ENCODE results near the gene COL9A3.

COL9A3 gene

DNA sequence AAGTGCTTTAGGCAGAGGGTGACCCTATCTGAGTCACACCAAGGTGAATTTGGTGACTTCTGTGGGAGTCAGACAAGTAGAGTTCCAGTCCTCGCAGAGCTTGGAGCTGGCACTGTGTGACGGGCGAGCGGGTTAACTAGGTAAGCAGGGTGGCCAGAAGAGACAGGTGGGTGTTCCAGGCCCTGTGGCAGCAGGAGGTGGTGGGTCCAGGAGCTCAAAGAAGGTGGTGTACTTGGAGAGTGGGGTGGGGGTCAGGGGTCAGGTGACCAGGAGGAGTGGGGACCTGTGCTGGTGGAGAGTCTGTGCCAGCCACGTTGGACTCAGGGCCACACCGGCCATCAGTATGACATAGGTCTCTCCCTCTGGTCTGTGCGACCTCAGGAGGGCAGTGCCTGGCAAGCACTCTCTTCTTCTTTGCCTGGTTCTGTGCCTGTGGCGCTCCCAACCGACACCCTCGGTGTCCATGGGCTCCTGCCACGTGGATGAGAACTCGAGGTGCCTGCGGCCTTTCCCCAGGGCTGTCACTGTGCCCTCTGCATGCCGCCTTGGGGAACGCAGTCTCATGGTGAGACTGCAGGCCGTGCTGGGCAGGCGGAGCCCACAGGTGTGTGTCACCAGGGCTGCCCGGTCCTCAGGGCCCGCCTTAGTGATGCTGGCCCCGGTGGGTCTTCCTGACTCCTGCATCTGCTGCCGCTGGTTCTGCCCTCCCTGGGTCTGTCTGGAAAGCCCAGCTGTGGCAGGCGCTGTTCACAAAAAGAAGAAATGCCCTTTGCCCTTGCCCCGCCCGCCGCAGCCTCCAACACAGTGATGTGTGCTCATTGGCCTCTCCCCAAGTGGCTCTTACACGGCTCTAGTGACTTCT lies 18.9 kb upstream of the COL9A3 start:
- no peak for DNase-seq

DNA sequence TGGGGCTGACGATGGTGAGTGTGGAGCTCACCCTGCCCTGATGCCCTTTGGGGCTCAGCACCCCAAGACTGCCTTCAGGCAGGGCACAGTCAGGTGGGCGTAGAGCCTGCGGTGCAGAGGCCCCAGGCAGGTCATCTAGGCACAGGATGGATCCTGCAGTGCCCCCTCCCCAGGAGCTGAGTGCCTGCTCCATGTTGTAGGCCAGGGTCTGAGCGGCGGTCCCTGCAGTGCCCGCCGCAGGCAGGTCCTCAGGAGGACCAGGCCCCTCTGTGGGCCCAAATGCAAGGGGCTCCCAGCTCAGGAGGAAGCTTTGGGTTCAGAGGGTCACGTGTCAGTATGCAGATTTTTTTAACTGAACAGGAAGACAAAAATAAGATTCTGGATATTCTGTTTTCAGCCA lies 17.8 kb upstream of the COL9A3 start:
- no peak for DNase-seq

DNA sequence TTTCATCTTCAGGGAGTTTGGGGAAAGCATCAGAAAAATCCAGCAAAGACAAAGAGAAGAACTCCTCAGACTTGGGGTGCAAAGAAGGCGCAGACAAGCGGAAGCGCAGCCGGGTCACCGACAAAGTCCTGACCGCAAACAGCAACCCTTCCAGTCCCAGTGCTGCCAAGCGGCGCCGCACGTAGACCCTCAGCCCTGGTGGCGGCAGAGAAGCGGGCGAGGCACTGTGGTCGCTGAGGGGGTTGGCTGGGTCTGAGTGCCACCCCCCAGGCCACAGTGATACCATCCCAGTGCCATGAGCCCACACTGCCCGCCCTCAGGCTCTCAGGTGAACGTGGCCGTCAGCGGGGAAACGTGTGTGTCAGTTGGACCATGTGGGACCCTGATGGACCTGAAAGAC lies 17.4 kb upstream of the COL9A3 start:
- DNase-seq: no peak

DNA sequence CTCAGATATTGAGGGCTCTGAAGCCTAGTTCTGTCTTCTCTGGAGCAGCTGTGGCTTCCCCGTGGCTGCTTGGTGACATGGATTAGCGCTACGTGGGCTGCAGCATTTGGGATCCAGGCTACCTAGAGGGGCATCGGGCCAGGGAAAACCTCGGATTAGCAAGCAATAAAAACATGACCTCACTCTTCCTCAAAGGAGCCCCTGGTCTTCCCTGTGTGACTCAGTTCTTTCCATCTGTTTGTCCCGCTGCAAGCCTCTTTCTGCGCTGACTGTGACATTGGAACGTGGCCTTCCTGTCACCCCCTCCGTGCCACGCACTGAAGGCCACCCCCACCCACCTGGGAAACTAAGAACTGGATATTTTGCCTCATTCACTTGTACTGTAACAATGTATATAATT lies 17.0 kb upstream of the COL9A3 start:
- no peak for DNase-seq

DNA sequence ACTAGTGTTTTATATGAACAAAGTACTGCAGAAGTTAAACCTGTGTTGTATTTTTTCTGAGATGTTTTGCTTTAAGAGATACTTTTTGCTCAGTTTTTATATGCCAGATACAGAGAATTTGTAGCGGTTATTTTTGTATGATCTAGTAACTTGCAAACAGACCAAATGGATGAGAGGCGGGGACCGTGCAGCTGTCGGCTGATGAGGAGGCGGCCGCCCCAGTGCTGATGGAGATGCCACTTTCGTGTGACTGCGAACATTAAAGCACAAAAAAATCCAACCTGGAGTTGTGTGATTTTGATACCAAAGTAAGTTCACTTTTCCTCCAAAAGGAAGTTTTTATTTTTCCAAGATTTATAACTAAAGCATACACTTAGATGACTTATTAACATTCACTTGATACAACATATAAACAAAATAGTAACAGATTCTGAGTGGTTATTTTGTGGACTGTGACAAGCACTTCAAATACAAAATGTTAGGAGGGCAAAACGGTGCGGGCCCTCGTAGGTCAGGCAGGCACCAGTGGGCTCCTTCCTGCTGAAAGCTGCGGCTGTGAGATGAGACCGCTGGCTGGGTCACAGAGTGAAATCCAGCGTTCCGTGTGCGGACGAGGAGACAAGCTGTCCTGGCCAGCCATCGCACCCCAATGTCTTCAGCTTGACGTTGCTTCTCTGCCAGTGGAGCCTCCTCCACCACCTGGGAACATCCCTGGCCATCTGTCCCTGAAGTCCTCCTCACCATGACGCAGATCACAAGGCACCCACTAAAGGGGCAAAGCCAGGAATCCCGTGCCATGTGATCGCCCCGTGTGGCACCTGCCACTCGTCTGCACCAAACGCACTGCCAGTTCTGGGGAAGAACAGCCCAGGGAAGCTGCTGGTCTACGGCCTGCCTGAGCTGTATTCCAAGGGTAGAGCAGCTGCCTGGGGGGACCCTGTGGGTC lies 16.3 kb upstream of the COL9A3 start:
- no peak for DNase-seq

DNA sequence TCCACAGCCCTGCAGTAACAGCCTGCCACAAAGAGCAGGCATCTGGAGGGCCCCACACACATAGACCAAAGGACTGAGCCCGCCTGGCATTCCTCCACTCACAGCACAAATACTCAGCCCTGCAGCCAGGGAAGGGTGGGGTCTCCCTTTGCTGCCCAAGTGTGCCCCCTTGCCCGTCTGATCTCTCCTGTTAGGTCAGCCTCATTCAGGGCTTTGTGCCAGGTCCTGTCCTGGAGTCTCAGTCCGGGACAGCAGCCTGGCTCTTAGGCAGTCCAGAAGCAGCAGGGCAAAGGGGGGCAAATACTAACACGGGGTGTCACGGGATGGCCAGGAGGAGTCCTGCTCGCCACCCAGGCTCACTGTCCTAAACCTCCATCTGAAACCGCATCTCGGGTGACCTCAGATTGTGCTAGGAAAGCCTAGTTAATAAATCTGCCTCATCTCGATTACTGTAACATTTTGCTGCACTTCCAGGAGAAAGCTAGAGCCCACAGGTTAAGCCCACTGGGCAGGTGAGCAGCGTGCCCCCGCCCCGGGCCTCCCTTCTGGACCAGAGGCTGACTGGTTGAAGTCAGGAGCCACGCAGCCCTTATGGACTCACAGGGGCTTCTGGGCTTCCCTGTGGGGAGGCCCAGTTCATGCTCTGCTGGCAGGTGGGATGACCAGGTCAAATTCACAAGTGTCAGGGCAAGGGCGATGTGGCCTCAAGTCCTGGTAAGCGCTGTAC lies 15.4 kb upstream of the COL9A3 start:
- no peak for DNase-seq

DNA sequence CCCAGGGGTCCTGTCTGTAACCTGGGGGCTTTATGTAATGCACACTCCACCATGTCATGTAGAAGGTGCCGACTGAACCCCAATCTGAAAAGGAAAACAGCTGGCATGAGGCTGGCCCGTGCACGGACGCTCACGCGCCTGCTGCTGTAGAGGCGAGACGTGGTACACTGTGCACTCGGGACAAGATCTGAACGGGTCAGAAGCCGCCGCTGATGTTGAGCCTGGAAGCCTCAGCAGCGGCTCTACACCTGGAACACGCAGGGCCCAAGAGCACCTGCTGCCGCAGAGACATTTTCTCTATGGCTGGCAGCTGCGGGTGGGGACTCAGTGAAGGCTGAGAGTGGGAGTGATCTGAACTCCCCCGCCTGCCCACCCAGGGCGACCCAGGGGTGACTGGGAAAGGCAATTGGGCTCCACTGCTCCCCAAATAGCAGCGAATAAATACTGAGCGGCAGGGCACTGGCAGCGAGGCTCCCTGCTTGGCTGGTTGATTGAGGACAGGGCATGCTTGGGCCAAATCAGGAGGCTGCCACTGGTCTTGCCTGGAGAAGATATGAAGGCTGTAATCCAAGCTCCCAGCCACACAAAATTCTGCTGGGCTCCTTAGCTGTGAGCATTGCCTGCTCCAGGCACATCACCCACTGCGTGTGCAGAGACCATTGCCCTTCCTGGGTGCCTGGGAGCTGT lies 14.7 kb upstream of the COL9A3 start:
- peak in 1 of 2 experiments; percentile 9 for DNase-seq

DNA sequence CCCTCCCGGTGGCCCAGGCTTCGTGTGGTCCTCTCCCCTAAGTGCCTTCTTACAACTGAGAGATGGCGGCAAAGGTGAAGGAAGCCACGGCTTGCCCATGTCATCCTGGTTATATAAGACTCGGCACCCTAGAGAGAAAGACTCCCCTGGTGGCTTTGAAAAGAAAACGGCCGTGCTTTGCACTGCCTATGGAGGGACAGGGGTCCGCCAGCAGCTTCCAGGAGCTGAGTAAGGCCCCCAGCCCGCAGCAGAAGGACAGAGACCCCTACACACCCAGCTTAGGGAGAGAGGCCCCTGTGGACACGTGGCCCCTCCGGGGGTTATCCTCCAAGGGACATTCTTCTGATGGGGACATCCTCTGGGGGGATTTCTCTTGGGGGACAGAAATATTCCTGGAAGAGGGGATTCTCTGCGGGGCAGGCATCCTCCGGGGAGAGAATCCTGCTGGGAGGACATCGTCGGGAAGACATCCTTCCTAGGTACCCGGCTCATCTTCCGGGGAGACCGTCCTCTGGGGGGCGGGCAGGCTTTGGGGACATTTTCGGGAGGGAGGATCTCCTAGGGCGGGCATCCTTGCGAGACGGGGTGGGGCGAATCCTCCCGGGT lies 12.7 kb upstream of the COL9A3 start:
- DNase-seq: no peak

DNA sequence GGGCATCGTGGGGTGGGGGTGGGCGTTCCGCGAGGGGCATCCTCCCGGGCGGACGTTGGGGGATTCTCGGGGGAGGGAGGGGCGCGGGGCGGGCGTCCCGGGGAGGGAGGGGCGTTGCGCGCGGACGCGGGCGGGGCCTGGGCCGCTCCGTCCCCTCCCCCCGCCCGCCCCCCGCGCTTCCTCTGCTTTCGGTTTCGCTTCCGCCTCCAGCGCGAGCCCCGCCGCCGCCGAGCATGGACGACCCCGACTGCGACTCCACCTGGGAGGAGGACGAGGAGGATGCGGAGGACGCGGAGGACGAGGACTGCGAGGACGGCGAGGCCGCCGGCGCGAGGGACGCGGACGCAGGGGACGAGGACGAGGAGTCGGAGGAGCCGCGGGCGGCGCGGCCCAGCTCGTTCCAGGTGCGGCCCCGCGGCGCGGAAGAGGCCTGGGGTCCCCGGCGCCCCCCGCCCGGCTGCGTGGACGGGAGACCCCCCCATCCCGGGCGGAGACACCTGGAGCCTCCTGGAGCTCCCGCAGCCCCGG lies 12.2 kb upstream of the COL9A3 start, which contains the start of gene OGFR:
OGFR (plus strand) TSS at position 209 of the 528 bp plus-strand sequence; CDS start at position 234, 25 bp downstream.
- DNase-seq: no peak

DNA sequence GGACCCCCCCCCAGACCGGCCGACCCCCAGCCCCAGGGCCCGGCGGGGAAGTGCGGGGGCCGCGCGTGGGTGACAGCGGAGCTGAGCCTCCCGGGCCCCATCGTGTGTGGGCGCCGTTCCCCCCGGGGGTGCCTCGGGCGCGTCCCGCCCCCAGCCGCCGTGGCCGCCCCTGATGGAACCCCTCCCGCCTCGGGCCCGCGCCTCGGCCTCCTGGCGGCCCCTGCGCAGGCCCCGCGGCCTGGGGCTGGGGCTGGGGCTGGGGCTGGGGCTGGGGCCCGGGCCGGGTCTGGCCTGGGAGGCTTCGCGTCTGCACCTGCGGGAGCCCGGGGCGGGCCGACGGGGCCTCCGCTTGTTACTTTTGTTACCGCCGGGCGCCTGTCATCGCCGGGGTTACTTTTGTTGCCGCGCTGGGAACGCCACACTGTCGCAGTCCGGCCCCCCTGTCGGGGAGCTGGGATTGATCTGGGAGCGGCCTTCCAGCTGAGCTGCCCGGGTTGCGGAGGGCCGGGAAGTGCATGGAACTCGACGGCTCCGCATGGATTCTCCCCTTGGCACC lies 11.6 kb upstream of the COL9A3 start:
- DNase-seq: no peak

DNA sequence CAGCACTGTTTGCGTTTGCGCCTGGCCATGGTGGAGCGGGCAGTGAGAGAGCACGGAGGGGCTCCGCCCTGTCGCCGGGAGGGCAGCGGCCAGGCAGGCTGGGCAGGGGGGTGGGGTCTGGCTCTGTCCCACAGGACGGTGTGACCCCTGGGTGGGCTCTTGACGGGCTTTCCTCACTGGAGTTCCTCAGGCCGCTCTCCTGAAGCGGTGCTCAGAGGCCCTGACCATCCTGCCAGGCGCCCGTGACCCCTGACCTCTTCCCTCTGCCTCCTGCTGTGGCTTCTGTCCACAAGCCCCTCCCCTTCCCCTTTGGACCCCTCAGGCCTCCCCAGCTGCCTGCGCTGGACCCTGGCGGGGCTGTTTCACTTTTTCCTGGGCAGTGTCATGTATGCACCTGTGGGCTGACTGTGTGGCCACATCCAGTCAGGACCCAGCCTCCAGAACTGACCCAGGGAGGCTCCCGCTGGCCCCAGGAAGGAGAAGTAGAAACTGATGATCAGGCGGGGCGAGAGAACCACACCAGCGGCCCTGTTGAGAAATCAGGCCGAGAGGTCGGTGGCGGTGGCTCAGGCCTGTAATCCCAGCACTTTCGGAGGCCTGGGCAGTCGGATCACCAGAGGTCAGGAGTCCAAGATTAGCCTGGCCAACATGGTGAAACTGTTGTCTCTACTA lies 11.0 kb upstream of the COL9A3 start:
- no peak for DNase-seq

DNA sequence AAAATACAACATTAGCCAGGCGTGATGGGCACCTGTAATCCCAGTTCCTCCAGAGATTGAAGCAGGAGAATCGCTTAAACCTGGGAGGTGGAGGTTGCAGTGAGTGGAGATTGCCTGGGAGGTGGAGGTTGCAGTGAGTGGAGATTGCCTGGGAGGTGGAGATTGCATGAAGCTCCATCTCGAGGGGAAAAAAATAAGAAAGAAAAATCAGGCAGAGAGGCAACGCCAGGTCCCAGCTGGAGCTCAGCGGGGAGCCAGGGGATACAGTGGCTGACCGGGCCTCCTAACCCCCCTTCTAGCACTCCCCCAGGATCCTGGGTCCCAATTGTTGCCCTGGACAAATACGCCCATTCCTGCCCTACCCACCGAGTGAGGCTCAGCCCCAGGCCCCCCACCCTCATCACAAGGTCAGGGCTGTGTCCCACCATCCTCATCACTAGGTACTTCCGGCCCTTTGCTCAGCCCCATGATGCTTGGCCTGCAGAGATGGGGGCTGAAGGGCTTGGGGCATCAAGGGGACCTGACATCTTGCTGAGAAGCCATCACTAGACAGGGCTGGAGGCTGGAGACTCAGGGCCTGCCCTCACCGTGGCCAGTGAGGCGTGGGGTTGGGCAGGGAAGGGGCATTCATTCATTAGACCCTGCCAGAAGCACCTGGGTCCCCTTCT lies 10.3 kb upstream of the COL9A3 start:
- DNase-seq: no peak

DNA sequence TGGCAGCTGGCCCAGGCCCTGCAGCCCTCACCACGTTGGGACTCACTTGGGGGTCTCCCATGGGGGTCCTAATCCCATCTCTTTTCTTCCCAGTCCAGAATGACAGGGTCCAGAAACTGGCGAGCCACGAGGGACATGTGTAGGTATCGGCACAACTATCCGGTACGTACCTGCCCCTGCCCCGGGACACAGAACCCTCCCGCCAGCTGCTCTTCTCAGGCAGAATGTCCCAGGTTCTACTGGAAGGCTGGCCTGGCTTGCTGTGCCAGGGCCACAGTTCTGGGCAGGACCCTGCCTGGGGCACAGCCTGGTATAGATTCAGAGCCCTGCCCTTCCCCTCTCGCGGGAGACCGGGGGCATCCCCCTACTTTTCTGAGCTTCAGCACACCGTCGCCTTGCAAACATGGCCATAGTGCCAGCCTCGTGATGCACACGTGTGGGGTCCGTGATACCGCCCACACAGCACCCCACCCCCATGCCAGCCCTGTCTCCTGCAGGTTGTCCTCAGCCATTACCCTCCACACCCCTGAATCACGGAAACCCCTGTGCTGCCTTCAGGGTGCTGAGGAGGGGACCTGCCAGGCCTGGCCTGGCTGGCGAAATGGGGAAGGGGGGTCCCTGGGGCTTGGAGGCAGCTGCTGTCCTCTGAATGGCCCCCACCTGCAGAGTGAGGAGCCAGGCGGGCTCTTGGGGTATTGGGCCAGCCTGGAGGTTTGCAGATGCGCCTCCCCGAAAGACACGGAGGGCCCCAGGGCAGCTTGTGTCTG lies 9.2 kb upstream of the COL9A3 start:
- no peak for DNase-seq

DNA sequence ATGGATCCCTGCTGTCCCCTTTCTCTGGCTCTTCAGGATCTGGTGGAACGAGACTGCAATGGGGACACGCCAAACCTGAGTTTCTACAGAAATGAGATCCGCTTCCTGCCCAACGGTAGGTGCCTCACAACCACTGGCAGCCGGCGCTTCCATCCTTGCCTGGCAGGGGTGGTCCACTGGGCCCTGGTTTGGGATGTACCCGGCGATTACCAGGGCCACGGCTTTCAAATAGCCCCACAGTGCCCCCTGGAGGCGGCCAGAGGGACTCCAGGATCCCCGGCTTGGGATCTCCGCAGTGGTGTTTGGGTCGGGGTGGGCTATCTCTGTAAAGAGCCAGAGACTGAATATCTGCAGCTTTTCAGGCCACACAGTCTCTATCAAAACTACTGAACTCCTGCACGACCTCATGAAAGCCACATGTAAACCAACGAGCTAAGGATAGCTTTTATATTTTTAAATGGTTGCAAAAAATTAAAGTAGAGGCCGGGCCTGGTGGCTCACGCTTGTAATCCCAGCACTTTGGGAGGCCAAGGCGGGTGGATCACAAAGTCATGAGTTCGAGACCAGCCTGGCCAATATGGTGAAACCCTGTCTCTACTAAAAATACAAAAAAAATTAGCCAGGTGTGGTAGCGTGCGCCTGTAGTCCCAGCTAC lies 8.5 kb upstream of the COL9A3 start:
- DNase-seq: peak in 1 of 2 experiments; percentile 15

DNA sequence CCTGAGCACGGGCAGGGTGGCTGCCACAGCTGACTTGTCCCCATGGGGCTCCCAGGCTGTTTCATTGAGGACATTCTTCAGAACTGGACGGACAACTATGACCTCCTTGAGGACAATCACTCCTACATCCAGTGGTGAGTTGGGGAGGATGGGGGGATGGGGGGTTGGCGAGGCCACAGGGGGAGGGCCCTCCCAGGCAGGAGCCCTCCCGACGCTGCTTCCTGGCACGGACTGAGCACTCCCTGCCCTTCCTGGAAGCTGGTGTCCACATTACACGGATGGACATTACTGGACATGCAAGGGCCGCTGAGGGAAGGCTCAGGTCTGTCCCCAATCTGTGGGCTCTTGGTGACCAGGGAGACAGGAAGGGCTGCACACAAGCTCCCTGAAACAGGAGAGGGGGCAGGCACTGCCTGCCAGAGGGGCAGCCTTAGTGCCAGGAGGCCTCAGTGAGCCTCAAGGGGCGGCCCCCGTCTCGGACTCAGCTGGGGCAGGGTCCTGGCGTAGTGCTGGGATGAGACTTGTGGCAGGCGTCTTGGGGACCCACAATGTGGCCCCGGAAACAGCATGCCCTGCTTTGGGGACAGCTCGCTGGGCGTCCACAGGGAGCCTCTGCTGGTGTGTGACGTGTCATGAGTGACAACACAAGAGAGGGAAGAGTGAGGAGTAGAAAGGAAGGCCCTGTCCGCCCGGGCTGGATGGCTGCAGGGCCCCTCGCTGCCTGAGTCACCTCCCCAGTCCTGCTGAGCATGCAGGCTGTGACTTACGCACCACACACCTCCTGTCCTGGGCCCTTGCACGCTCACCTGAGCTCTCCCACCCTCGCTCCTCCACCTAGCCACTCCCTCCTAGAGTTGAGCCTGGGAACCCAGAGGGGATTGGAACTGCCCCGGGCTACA lies 7.1 kb upstream of the COL9A3 start:
- DNase-seq: no peak

DNA sequence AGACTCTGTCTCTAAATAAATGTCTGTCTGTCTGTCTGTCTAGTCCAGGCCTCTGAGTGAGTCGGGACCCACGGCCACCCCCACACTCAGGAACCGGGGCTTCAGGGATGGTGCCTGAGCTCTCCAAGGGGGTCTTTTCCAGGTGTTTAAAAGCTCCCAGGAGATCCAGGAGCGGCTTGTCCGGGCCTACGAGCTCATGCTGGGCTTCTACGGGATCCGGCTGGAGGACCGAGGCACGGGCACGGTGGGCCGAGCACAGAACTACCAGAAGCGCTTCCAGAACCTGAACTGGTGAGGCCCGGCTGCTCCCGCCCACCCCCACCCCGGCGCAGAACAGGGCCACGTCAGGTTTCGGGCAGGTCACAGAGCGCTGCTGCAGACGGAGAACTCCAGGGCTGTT lies 5.5 kb upstream of the COL9A3 start:
- no peak for DNase-seq

DNA sequence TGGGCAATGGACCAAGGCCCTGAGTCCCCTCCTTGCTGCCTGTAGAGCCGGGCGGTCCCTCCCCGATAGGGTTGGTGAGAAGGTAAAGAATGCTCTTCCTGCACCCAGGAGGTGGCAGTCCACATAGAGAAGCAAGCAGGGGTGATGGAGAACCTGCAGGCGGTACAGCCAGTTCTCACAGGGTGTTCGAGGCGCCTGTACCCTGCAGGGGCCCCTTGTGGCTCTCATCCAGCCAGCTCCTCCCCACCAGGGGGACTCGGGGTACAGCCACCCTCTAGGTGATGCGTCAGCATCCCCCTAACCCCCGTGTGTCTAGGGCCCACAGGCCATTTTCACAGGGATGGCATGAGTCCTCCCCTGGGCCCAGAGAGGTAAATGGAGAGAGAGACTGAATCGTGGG lies 5.1 kb upstream of the COL9A3 start:
- no peak for DNase-seq

Data from cerebellar nuclear complex (tissue), 1 donor.